Measurements from ENCODE around the gene CABLES2. TPM values are rescaled to one million over a fixed set of nuclear protein-coding genes. Genes with fewer than 3 reads are reported as not detected.

Gene CABLES2
- total RNA-seq, 1 donor from 2014 or later: 1.0 TPM

GRCh38 chr20:62420846-62421715, 14.0 kb upstream of the CABLES2 start:
- Histone ChIP-seq H3K27ac (ENCODE audit: low read depth, low read length) (no peak overlapping the region), H3K27me3 (ENCODE audit: control insufficient read depth in 3 of 3, insufficient read depth in 3 of 3, low read length in 3 of 3) (peaks cover 18 to 58% (median 47%) of the 10 kb centered on the region in 3 donors), H3K9ac (ENCODE audit: low read depth in 1 of 3, low read length in 3 of 3) (no peak overlapping the region), H3K9me3 (ENCODE audit: control insufficient read depth in 3 of 3, low read length in 3 of 3) (peaks cover 0 to 3% (median 0%) of the 10 kb centered on the region in 3 donors), H3K36me3 (ENCODE audit: control insufficient read depth in 3 of 3, insufficient read depth in 3 of 3, low read length in 3 of 3) (no peaks in the 10 kb centered on the region), H3K4me1 (ENCODE audit: control insufficient read depth in 3 of 3, insufficient read depth in 3 of 3, low read length in 3 of 3) (no peaks in the 10 kb centered on the region), H3K4me3 (ENCODE audit: low read length in 3 of 3) (no peak overlapping the region)

- Histone ChIP-seq H3K27ac (ENCODE audit: low read depth, low read length) (no peak overlapping the region), H3K4me3 (ENCODE audit: low read length in 3 of 3) (no peak overlapping the region), H3K36me3 (ENCODE audit: control insufficient read depth in 3 of 3, insufficient read depth in 3 of 3, low read length in 3 of 3) (no peaks in the 10 kb centered on the region), H3K9me3 (ENCODE audit: control insufficient read depth in 3 of 3, low read length in 3 of 3) (peaks cover 0 to 3% (median 0%) of the 10 kb centered on the region in 3 donors), H3K9ac (ENCODE audit: low read depth in 1 of 3, low read length in 3 of 3) (no peak overlapping the region), H3K27me3 (ENCODE audit: control insufficient read depth in 3 of 3, insufficient read depth in 3 of 3, low read length in 3 of 3) (peaks cover 13 to 52% (median 42%) of the 10 kb centered on the region in 3 donors), H3K4me1 (ENCODE audit: control insufficient read depth in 3 of 3, insufficient read depth in 3 of 3, low read length in 3 of 3) (no peaks in the 10 kb centered on the region)
Measured at GRCh38 chr20:62419759-62420158, 12.7 kb upstream of the CABLES2 start.

- no peak overlapping the region for H3K4me3 ChIP-seq (ENCODE audit: low read length in 3 of 3)
- no peaks in the 10 kb centered on the region for H3K4me1 ChIP-seq (ENCODE audit: control insufficient read depth in 3 of 3, insufficient read depth in 3 of 3, low read length in 3 of 3)
- H3K36me3 ChIP-seq (ENCODE audit: control insufficient read depth in 3 of 3, insufficient read depth in 3 of 3, low read length in 3 of 3): no peaks in the 10 kb centered on the region
- no peak overlapping the region for H3K9ac ChIP-seq (ENCODE audit: low read depth in 1 of 3, low read length in 3 of 3)
- peaks cover 0 to 3% (median 0%) of the 10 kb centered on the region in 3 donors for H3K9me3 ChIP-seq (ENCODE audit: control insufficient read depth in 3 of 3, low read length in 3 of 3)
- peaks cover 6 to 44% (median 35%) of the 10 kb centered on the region in 3 donors for H3K27me3 ChIP-seq (ENCODE audit: control insufficient read depth in 3 of 3, insufficient read depth in 3 of 3, low read length in 3 of 3)
- no peak overlapping the region for H3K27ac ChIP-seq (ENCODE audit: low read depth, low read length)
Measured at GRCh38 chr20:62418709-62419487, 11.8 kb upstream of the CABLES2 start.

- H3K9ac ChIP-seq (ENCODE audit: low read depth in 1 of 3, low read length in 3 of 3): no peak overlapping the region
- no peak overlapping the region for H3K27ac ChIP-seq (ENCODE audit: low read depth, low read length)
- no peaks in the 10 kb centered on the region for H3K4me1 ChIP-seq (ENCODE audit: control insufficient read depth in 3 of 3, insufficient read depth in 3 of 3, low read length in 3 of 3)
- peaks cover 2 to 37% (median 27%) of the 10 kb centered on the region in 3 donors for H3K27me3 ChIP-seq (ENCODE audit: control insufficient read depth in 3 of 3, insufficient read depth in 3 of 3, low read length in 3 of 3)
- peaks cover 0 to 3% (median 0%) of the 10 kb centered on the region in 3 donors for H3K9me3 ChIP-seq (ENCODE audit: control insufficient read depth in 3 of 3, low read length in 3 of 3)
- no peak overlapping the region for H3K4me3 ChIP-seq (ENCODE audit: low read length in 3 of 3)
- no peaks in the 10 kb centered on the region for H3K36me3 ChIP-seq (ENCODE audit: control insufficient read depth in 3 of 3, insufficient read depth in 3 of 3, low read length in 3 of 3)
Measured at GRCh38 chr20:62417981-62418708, 11.1 kb upstream of the CABLES2 start.

- H3K9ac ChIP-seq (ENCODE audit: low read depth in 1 of 3, low read length in 3 of 3): no peak overlapping the region
- peaks cover 2 to 32% (median 21%) of the 10 kb centered on the region in 3 donors for H3K27me3 ChIP-seq (ENCODE audit: control insufficient read depth in 3 of 3, insufficient read depth in 3 of 3, low read length in 3 of 3)
- H3K36me3 ChIP-seq (ENCODE audit: control insufficient read depth in 3 of 3, insufficient read depth in 3 of 3, low read length in 3 of 3): no peaks in the 10 kb centered on the region
- no peak overlapping the region for H3K4me3 ChIP-seq (ENCODE audit: low read length in 3 of 3)
- peaks cover 0 to 3% (median 0%) of the 10 kb centered on the region in 3 donors for H3K9me3 ChIP-seq (ENCODE audit: control insufficient read depth in 3 of 3, low read length in 3 of 3)
- no peak overlapping the region for H3K27ac ChIP-seq (ENCODE audit: low read depth, low read length)
- H3K4me1 ChIP-seq (ENCODE audit: control insufficient read depth in 3 of 3, insufficient read depth in 3 of 3, low read length in 3 of 3): no peaks in the 10 kb centered on the region
Measured at GRCh38 chr20:62416651-62417637, 9.9 kb upstream of the CABLES2 start.

- Histone ChIP-seq H3K4me3 (ENCODE audit: low read length in 3 of 3) (no peak overlapping the region), H3K9me3 (ENCODE audit: control insufficient read depth in 3 of 3, low read length in 3 of 3) (no peaks in the 10 kb centered on the region), H3K27ac (ENCODE audit: low read depth, low read length) (no peak overlapping the region), H3K27me3 (ENCODE audit: control insufficient read depth in 3 of 3, insufficient read depth in 3 of 3, low read length in 3 of 3) (peaks cover 2 to 25% (median 21%) of the 10 kb centered on the region in 3 donors), H3K9ac (ENCODE audit: low read depth in 1 of 3, low read length in 3 of 3) (no peak overlapping the region), H3K36me3 (ENCODE audit: control insufficient read depth in 3 of 3, insufficient read depth in 3 of 3, low read length in 3 of 3) (no peaks in the 10 kb centered on the region), H3K4me1 (ENCODE audit: control insufficient read depth in 3 of 3, insufficient read depth in 3 of 3, low read length in 3 of 3) (peaks cover 0 to 2% (median 0%) of the 10 kb centered on the region in 3 donors)
Measured at GRCh38 chr20:62415354-62416111, 8.4 kb upstream of the CABLES2 start.

GRCh38 chr20:62413896-62414481, 6.9 kb upstream of the CABLES2 start:
- H3K27me3 ChIP-seq (ENCODE audit: control insufficient read depth in 3 of 3, insufficient read depth in 3 of 3, low read length in 3 of 3): peaks cover 2 to 21% (median 18%) of the 10 kb centered on the region in 3 donors
- no peaks in the 10 kb centered on the region for H3K9me3 ChIP-seq (ENCODE audit: control insufficient read depth in 3 of 3, low read length in 3 of 3)

GRCh38 chr20:62413025-62413570, 6.0 kb upstream of the CABLES2 start:
- Histone ChIP-seq H3K4me3 (ENCODE audit: low read length in 3 of 3) (no peak overlapping the region), H3K27ac (ENCODE audit: low read depth, low read length) (no peak overlapping the region), H3K9ac (ENCODE audit: low read depth in 1 of 3, low read length in 3 of 3) (no peak overlapping the region), H3K36me3 (ENCODE audit: control insufficient read depth in 3 of 3, insufficient read depth in 3 of 3, low read length in 3 of 3) (no peaks in the 10 kb centered on the region), H3K4me1 (ENCODE audit: control insufficient read depth in 3 of 3, insufficient read depth in 3 of 3, low read length in 3 of 3) (peaks cover 5 to 13% (median 8%) of the 10 kb centered on the region in 3 donors), H3K9me3 (ENCODE audit: control insufficient read depth in 3 of 3, low read length in 3 of 3) (no peaks in the 10 kb centered on the region), H3K27me3 (ENCODE audit: control insufficient read depth in 3 of 3, insufficient read depth in 3 of 3, low read length in 3 of 3) (peaks cover 2 to 18% (median 13%) of the 10 kb centered on the region in 3 donors)

More at GRCh38 chr20:62413896-62414481, 6.9 kb upstream of the CABLES2 start:
- Histone ChIP-seq H3K4me3 (ENCODE audit: low read length in 3 of 3) (no peak overlapping the region), H3K9ac (ENCODE audit: low read depth in 1 of 3, low read length in 3 of 3) (no peak overlapping the region), H3K27ac (ENCODE audit: low read depth, low read length) (no peak overlapping the region), H3K36me3 (ENCODE audit: control insufficient read depth in 3 of 3, insufficient read depth in 3 of 3, low read length in 3 of 3) (no peaks in the 10 kb centered on the region), H3K4me1 (ENCODE audit: control insufficient read depth in 3 of 3, insufficient read depth in 3 of 3, low read length in 3 of 3) (peaks cover 5 to 13% (median 8%) of the 10 kb centered on the region in 3 donors)

Measured in skeletal muscle tissue (tissue), 4 donors.